ENCODE measurements around the gene FGF19.

FGF19 gene

DNA sequence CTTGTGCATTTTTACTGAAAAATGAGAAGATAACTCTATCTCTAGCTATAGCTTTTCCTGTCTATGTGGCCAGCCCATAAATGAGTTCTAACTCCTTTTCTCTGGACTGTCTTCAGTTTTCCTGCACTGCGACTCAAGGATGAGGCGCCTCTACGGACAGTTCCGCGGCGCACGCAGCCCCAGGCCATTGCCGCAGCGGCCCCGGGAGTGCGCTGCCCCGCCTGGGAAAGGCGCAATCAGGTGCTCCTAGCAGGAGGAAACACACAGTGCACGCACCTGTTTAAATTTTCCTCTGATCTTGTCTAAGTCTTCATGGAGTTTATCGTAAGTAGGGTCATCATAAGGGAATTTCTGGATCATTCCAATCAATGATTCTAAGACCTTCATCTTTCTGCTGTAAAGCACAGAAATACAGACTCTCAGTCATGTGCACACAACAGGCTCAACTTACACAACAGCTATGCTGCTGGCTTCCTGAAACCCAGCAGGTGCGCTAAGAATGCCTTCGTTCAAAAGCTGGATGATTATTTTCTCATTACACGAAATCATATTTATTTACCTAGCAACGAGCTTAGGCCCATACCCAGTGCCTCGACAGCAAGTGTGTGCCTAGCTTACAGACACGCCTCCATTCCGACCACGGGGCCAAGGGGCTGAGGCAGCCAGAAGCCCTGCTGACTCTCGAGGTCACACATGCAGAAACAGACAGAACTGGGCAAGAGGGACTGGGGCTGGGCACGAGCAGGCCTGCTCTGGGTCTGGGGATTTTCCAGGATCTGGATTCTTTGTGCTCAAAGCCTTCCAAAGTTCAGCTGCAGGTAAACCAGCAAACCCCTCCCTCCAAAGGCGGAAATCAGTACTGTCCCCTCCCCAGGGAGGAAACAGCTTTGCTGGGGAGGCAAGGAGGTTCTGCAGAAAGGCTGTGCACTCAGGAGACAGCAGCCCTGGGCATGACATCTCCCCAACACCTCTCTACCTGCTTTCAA, 35.9 kb downstream of the FGF19 start:
- no peaks in the 10 kb centered on the region for H3K9me3 Mint-ChIP-seq
- TF ChIP-seq, protein P1, sequence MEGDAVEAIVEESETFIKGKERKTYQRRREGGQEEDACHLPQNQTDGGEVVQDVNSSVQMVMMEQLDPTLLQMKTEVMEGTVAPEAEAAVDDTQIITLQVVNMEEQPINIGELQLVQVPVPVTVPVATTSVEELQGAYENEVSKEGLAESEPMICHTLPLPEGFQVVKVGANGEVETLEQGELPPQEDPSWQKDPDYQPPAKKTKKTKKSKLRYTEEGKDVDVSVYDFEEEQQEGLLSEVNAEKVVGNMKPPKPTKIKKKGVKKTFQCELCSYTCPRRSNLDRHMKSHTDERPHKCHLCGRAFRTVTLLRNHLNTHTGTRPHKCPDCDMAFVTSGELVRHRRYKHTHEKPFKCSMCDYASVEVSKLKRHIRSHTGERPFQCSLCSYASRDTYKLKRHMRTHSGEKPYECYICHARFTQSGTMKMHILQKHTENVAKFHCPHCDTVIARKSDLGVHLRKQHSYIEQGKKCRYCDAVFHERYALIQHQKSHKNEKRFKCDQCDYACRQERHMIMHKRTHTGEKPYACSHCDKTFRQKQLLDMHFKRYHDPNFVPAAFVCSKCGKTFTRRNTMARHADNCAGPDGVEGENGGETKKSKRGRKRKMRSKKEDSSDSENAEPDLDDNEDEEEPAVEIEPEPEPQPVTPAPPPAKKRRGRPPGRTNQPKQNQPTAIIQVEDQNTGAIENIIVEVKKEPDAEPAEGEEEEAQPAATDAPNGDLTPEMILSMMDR (IDR thresholded peaks at IDR 0.05) = no peak
- H3K4me3 Mint-ChIP-seq = no peak overlapping the region
- peaks cover 3% of the 10 kb centered on the region for H3K27me3 Mint-ChIP-seq (ENCODE audit: low read depth, poor library complexity)
- no peak overlapping the region for H3K27ac Mint-ChIP-seq
- H3K4me1 Mint-ChIP-seq = peaks cover 19% of the 10 kb centered on the region
- no peak for DNase-seq
- peaks cover 46% of the 10 kb centered on the region for H3K36me3 Mint-ChIP-seq (ENCODE audit: low read depth)

DNA sequence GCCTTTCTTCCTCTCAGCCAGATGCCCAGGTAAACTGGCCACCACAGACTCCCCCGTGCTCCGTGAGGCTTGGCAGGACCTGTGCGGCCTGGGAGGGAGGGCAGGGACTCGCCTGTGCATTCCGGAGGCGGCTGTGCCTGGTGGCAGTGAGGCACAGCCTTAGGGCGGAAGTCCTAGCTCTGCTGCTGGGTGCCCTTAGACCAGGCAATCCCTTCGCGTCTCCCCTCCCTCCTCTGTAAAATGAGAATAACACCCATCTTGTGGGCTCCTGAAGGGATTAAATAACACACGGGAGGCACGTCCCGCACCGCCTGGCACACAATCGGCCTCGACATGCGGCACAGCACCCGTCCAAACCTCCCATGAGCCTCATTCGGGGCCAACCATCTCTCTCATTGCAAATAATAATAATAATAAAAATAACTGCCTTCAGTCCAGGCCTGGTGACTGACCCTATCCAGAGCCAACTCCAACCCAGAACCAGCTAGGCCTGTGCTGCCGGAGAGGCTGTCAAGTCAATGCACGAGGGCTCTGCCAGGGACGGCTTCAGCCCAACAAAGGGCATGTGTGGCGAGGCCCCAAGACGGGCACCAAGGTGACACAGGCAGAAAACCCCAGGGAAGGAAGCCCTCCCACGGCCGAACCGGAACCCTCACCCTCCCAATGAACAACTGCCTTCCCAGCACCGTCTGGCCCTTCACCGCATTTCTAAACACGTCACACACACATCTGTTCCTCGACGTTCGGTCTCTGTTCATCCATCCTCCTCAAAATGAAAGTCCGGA, 36.9 kb downstream of the FGF19 start:
- DNase-seq = no peak
- Mint-ChIP-seq H3K27me3 (ENCODE audit: low read depth, poor library complexity) (peaks cover 3% of the 10 kb centered on the region), H3K27ac (no peak overlapping the region), H3K36me3 (ENCODE audit: low read depth) (peaks cover 39% of the 10 kb centered on the region), H3K9me3 (no peaks in the 10 kb centered on the region), H3K4me3 (no peak overlapping the region), H3K4me1 (peaks cover 28% of the 10 kb centered on the region)
- TF ChIP-seq, protein P1 (IDR thresholded peaks at IDR 0.05) = no peak

DNA sequence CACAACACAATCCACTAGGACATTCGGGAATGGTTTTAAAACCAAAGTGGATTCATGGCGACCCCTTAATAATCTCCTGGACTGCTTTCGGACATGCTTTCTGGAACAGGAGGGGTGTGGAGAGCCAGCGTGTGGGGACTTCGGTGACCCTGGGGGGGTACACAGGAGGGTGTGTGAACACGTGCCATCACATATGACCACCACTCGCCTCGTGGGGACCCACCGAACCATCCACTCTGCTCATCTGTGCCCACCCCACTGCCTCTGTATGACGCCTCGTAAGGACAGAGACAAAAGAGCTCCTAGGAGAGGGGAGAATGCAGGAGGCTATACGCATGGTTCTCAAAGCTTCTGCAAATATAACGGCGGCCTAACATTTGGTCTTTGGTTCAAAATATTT, 37.6 kb downstream of the FGF19 start:
- no peak for DNase-seq
- H3K9me3 Mint-ChIP-seq = no peaks in the 10 kb centered on the region
- H3K36me3 Mint-ChIP-seq (ENCODE audit: low read depth) = peaks cover 33% of the 10 kb centered on the region
- H3K4me1 Mint-ChIP-seq = peaks cover 35% of the 10 kb centered on the region
- no peak overlapping the region for H3K27ac Mint-ChIP-seq
- H3K4me3 Mint-ChIP-seq = no peak overlapping the region
- TF ChIP-seq, protein P1 (IDR thresholded peaks at IDR 0.05) = no peak
- H3K27me3 Mint-ChIP-seq (ENCODE audit: low read depth, poor library complexity) = peaks cover 3% of the 10 kb centered on the region

DNA sequence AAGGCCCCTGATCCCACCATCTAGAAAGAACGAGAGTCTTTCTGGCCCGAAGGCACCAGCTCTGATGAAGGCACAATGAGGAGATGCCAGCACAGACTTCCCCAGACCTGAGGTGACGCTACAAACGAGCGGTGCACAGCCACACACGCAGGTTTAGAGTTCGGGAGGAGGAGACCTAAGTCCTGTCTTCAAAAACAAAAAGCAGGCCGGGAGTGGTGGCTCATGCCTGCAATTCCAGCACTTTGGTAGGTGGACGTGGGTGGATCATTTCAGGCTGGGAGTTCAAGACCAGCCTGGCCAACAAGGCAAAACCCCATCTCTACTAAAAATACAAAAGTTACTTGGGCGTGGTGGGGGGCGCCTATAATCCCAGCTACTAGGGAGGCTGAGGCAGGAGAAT, 38.2 kb downstream of the FGF19 start:
- DNase-seq = no peak
- TF ChIP-seq, protein P1 (IDR thresholded peaks at IDR 0.05) = no peak
- Mint-ChIP-seq H3K9me3 (no peaks in the 10 kb centered on the region), H3K27ac (no peak overlapping the region), H3K4me1 (peaks cover 36% of the 10 kb centered on the region), H3K27me3 (ENCODE audit: low read depth, poor library complexity) (peaks cover 3% of the 10 kb centered on the region), H3K36me3 (ENCODE audit: low read depth) (peaks cover 34% of the 10 kb centered on the region), H3K4me3 (no peak overlapping the region)

DNA sequence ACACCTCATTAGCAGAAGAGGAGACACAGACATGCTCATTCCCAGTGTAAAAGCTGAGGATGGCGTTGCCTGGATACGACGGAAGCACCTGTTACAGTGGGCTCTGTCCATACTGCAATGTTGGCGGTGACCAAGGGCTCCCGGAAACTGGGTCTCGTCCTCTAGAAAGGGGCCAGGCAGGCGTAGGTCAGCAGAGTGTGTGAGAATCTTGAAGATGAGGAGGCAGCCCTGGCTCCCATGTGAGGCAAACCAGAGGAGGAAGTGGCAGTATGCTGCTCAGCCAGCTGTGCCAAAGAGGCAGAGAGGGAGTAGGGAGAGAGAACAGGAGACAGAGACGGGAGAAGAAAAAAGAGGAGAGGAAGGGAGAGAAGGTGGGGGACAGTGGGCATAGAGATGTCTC, 38.9 kb downstream of the FGF19 start:
- Mint-ChIP-seq H3K4me3 (no peak overlapping the region), H3K4me1 (peaks cover 32% of the 10 kb centered on the region), H3K27me3 (ENCODE audit: low read depth, poor library complexity) (peaks cover 3% of the 10 kb centered on the region), H3K27ac (peak overlapping the region; percentile 90), H3K36me3 (ENCODE audit: low read depth) (peaks cover 33% of the 10 kb centered on the region), H3K9me3 (no peaks in the 10 kb centered on the region)
- no peak for DNase-seq
- TF ChIP-seq, protein P1 (IDR thresholded peaks at IDR 0.05) = no peak

Data from nephron progenitor cell (in vitro differentiated cells).